ENCODE measurements around the gene CXCL5. TPM values are rescaled to one million over a fixed set of nuclear protein-coding genes. Genes with fewer than 3 reads are reported as not detected.
A peak's percentile ranks its signal among the peaks of the same experiment; 100 is the strongest.

Gene CXCL5
- total and polyA plus RNA-seq, 2 of the 13 experiments (the other 11 are each of a cell fraction or from before 2014, with no cell fraction given) = not detected

- H3K27ac ChIP-seq (ENCODE audit: extremely low read length, insufficient read depth, low read length) = no peak overlapping the region
- FAIRE-seq (no peak), DNase-seq (ENCODE audit: low spot score) (no peak), ATAC-seq (no peak)
- H3K4me2 ChIP-seq (ENCODE audit: low read depth, low read length) = no peak overlapping the region
- no peaks in the 10 kb centered on the region for H3K79me2 ChIP-seq (ENCODE audit: insufficient read depth, low read length)
- H2AFZ ChIP-seq (ENCODE audit: low read length) = no peak overlapping the region
- no peaks in the 10 kb centered on the region for H4K20me1 ChIP-seq (ENCODE audit: insufficient read depth, low read length)
- no peaks in the 10 kb centered on the region for H3K36me3 ChIP-seq (replicated peaks in 1 of 2; ENCODE audit: control insufficient read depth in 1 of 2, insufficient read depth in 2 of 2, low read length in 2 of 2)
- no TSS peak for BruUV-seq (replicated peaks)
- TF ChIP-seq ZNF737 (CRISPR knock-in tag; IDR thresholded peaks at IDR 0.05; ENCODE audit: borderline replicate concordance) (no peak), CHCHD3 (CRISPR knock-in tag; IDR thresholded peaks at IDR 0.05) (no peak), THAP11 (CRISPR knock-in tag; IDR thresholded peaks at IDR 0.05) (no peak), ZNF121 (CRISPR knock-in tag; IDR thresholded peaks at IDR 0.05) (no peak), CBX2 (IDR thresholded peaks at IDR 0.05; ENCODE audit: low read depth, low read length) (no peak), CBX2 (CRISPR knock-in tag; IDR thresholded peaks at IDR 0.05; ENCODE audit: low read depth) (no peak), SP140L (CRISPR knock-in tag; IDR thresholded peaks at IDR 0.05; ENCODE audit: borderline replicate concordance) (no peak), ZFP36 (IDR thresholded peaks at IDR 0.05; ENCODE audit: borderline replicate concordance, low read depth, low read length, partially characterized antibody) (no peak), ZNF614 (CRISPR knock-in tag; IDR thresholded peaks at IDR 0.05; ENCODE audit: borderline replicate concordance) (no peak), TERF1 (CRISPR knock-in tag; IDR thresholded peaks at IDR 0.05) (no peak), IKZF1 (IDR thresholded peaks at IDR 0.05) (no peak), MAFF (IDR thresholded peaks at IDR 0.05; ENCODE audit: low read depth, low read length) (peak; percentile 41; the same call in 1 of the 2 replicates), MAFK (conservative IDR thresholded peaks at IDR 0.05 in 1 of 2, IDR thresholded peaks at IDR 0.05 in 1 of 2; ENCODE audit: low read length in 2 of 2) (peak in 1 of 2 experiments; percentile 59; a peak in 2 of 4 replicates)
- H3K9me3 ChIP-seq (ENCODE audit: low read length) = no peaks in the 10 kb centered on the region
- H3K4me3 ChIP-seq (replicated peaks in 1 of 3; ENCODE audit: insufficient read depth in 1 of 3, low read depth in 2 of 3, low read length in 3 of 3) = no peak overlapping the region
- no peak overlapping the region for H3K9ac ChIP-seq (ENCODE audit: insufficient read depth, low read depth, low read length)
- in situ Hi-C loops (cut with HindIII; ENCODE audit: extremely low pct_ligation_motif_present, low pct_unique_long_range_greater_than_20kb) = no loop called here
- no peaks in the 10 kb centered on the region for H3K27me3 ChIP-seq (ENCODE audit: control insufficient read depth in 1 of 2, insufficient read depth in 2 of 2, low read length in 2 of 2)
- 3% methylated on average over 1 of the region's 1 CpG for WGBS (ENCODE audit: low lambda C conversion rate)
- intact Hi-C loops (cut with micrococcal nuclease; ENCODE audit: unreplicated experiment) = no loop called here
- H3K4me1 ChIP-seq (ENCODE audit: insufficient read depth, low read length) = no peaks in the 10 kb centered on the region
- ChIA-PET POLR2A (no interaction called here), CTCF (ENCODE audit: low intra/inter-chr PET ratio, low total read pairs) (no interaction called here)
Observed at GRCh38 chr4:73970011-73970410, 28.5 kb downstream of the CXCL5 start.
